Bronchial epithelial cell (primary cell): ENCODE measurements around the gene HLA-A. TPM values are rescaled to one million over a fixed set of nuclear protein-coding genes. Genes with fewer than 3 reads are reported as not detected.
A peak's percentile ranks its signal among the peaks of the same experiment; 100 is the strongest.

ENCODE experiments used
- DNase-seq: peaks from one replicate; pipeline ENCODE4 v3.0.0-alpha.2; 2010; ENCODE audit warnings: low read depth
- FAIRE-seq: peaks from 2 replicates; lab custom pipeline; 2011; peaks lifted over from hg19 to GRCh38; lab: Jason Lieb, UNC
- H3K27me3 ChIP-seq: 2 replicates; pipeline ENCODE4 v1.5.1; 2011; ENCODE audit warnings: low read length; ENCODE audit not compliant: control insufficient read depth, insufficient read depth
- H3K36me3 ChIP-seq: 2 replicates; pipeline ENCODE4 v1.5.1; 2011; ENCODE audit warnings: low read length; ENCODE audit not compliant: control insufficient read depth, insufficient read depth
- H3K4me3 ChIP-seq: 2 replicates; pipeline ENCODE4 v1.5.1; 2011; ENCODE audit warnings: mild to moderate bottlenecking, low read depth, low read length, control low read depth
- total RNA-seq: library from RNA; depleted of rRNA; stranded (reverse); fragments of >200 nt; gene quantifications from 2 replicates; pipeline ENCODE4 v1.2.1, GENCODE V29; 2014
- TF ChIP-seq, protein P1 (sequence below): IDR thresholded peaks from 2 replicates; pipeline ENCODE4 v1.5.1; 2011; ENCODE audit warnings: mild to moderate bottlenecking, moderate library complexity, low read length, control low read depth, inconsistent platforms; ENCODE audit not compliant: insufficient read depth, severe bottlenecking

Gene HLA-A
- total RNA-seq, 1 donor from 2014 or later: 707 TPM

DNA sequence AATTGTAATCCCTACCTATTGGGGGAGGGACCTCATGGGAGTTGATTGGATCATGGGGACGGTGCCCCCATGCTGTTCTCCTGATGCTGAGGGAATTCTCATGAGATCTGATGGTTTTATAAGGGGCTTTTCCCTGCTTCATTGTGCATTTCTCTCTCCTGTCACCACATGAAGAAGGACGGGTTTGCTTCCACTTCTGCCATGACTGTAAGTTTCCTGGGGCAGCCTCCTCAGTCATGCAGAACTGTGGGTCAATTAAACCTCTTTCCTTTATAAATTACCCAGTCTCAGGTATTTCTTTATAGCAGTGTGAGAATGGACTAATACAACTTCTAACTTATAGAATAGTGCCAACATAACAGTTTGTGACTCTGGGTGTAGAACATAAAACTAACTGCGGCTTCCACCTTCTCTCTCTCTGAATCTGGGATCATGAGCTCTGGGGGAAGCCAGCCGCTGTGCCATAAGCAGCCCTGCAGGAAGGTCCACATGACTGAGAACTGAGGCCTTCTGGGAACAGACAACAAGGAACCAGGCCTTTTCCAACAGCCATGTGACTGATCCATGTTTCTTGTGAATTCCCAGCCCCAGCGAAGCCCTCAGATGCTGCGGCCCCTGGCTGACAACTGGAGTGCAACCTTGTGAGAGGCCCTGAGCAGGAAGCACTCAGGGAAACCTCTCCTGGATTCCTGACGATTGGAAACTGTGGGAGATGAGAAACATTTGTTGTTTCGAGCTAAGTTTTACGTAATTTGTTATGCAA is 3.4 kb upstream of the HLA-A start:
- no peak for FAIRE-seq
- no peak for DNase-seq

DNA sequence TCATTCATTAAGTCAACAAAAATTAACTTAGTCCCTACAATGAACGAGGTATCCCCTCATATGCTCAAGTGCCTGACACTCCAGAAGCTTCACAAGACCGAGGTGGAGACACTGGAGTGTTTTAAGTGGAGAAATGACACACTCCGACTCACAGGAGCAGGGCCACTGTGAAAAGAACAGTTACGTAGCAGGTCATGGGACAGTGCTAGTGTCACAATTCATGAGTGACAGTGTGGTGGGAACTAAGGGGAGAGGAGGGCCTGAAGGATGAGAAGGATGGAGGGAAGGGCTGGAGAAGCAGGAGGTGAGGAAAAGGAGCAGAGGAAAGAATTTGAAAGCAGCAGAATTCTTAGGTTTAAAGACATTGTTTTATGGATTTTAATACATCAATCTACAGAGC is 1.3 kb upstream of the HLA-A start:
- DNase-seq: peak; percentile 45
- Histone ChIP-seq H3K27me3 (no peaks in the 10 kb centered on the region), H3K4me3 (no peak overlapping the region), H3K36me3 (peaks cover 10% of the 10 kb centered on the region)
- TF ChIP-seq, protein P1, sequence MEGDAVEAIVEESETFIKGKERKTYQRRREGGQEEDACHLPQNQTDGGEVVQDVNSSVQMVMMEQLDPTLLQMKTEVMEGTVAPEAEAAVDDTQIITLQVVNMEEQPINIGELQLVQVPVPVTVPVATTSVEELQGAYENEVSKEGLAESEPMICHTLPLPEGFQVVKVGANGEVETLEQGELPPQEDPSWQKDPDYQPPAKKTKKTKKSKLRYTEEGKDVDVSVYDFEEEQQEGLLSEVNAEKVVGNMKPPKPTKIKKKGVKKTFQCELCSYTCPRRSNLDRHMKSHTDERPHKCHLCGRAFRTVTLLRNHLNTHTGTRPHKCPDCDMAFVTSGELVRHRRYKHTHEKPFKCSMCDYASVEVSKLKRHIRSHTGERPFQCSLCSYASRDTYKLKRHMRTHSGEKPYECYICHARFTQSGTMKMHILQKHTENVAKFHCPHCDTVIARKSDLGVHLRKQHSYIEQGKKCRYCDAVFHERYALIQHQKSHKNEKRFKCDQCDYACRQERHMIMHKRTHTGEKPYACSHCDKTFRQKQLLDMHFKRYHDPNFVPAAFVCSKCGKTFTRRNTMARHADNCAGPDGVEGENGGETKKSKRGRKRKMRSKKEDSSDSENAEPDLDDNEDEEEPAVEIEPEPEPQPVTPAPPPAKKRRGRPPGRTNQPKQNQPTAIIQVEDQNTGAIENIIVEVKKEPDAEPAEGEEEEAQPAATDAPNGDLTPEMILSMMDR: no peak
- FAIRE-seq: no peak

More for the DNA sequence above, 3.4 kb upstream of the HLA-A start:
- H3K36me3 ChIP-seq: peaks cover 1% of the 10 kb centered on the region
- H3K27me3 ChIP-seq: no peaks in the 10 kb centered on the region
- no peak overlapping the region for H3K4me3 ChIP-seq
- TF ChIP-seq, protein P1: no peak

DNA sequence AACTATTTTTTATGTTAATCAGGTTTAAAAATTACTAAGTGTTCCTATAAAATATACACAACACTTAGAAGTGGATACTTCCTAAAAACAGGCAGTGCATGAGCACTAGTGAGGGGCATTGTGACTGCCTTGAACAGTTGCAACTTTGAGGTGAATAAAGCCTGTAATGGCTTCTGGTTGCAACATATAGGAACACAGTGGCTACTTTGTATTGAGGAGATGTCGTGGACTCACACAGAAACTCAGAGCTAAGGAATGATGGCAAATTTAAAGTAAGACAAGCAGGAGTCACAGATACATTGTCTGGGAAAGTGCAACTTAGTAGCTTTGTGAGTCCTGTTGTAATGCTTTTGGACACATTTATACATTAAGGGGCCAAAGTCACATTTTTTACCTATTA is 861 bp upstream of the HLA-A start:
- Histone ChIP-seq H3K27me3 (no peaks in the 10 kb centered on the region), H3K36me3 (peaks cover 10% of the 10 kb centered on the region), H3K4me3 (no peak overlapping the region)
- TF ChIP-seq, protein P1: no peak
- peak; percentile 49 for DNase-seq
- no peak for FAIRE-seq

DNA sequence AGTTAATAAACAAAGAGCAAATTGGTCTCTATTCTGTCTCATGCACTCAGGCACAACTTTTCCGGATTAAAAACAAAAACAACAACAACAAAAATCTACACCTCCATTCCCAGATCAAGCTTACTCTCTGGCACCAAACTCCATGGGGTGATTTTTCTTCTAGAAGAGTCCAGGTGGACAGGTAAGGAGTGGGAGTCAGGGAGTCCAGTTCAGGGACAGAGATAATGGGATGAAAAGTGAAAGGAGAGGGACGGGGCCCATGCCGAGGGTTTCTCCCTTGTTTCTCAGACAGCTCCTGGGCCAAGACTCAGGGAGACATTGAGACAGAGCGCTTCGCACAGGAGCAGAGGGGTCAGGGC is 437 bp upstream of the HLA-A start:
- no peak for FAIRE-seq
- TF ChIP-seq, protein P1: no peak
- H3K36me3 ChIP-seq: peaks cover 10% of the 10 kb centered on the region
- DNase-seq: no peak
- H3K4me3 ChIP-seq: peak overlapping the region; percentile 90
- H3K27me3 ChIP-seq: no peaks in the 10 kb centered on the region

DNA sequence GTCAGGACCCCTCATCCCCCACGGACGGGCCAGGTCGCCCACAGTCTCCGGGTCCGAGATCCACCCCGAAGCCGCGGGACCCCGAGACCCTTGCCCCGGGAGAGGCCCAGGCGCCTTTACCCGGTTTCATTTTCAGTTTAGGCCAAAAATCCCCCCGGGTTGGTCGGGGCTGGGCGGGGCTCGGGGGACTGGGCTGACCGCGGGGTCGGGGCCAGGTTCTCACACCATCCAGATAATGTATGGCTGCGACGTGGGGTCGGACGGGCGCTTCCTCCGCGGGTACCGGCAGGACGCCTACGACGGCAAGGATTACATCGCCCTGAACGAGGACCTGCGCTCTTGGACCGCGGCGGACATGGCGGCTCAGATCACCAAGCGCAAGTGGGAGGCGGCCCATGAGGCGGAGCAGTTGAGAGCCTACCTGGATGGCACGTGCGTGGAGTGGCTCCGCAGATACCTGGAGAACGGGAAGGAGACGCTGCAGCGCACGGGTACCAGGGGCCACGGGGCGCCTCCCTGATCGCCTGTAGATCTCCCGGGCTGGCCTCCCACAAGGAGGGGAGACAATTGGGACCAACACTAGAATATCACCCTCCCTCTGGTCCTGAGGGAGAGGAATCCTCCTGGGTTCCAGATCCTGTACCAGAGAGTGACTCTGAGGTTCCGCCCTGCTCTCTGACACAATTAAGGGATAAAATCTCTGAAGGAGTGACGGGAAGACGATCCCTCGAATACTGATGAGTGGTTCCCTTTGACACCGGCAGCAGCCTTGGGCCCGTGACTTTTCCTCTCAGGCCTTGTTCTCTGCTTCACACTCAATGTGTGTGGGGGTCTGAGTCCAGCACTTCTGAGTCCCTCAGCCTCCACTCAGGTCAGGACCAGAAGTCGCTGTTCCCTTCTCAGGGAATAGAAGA is 978 bp downstream of the HLA-A start:
- no peak for FAIRE-seq

More for the DNA sequence above, 978 bp downstream of the HLA-A start:
- DNase-seq: peak; percentile 10
- Histone ChIP-seq H3K36me3 (peaks cover 10% of the 10 kb centered on the region), H3K27me3 (no peaks in the 10 kb centered on the region), H3K4me3 (peak overlapping the region; percentile 90)
- TF ChIP-seq, protein P1: no peak
